Measurements from ENCODE around the gene BTD.

- TF ChIP-seq CTCF (optimal IDR thresholded peaks at IDR 0.05 in 1 of 3, IDR thresholded peaks at IDR 0.05 in 1 of 3, conservative IDR thresholded peaks at IDR 0.05 in 1 of 3; ENCODE audit: extremely low read depth in 1 of 3, insufficient read depth in 2 of 3, low read length in 3 of 3) (no peak), EZH2 (IDR thresholded peaks at IDR 0.05; ENCODE audit: low read length) (no peak)
Measured at GRCh38 chr3:15654891-15655290, 53.3 kb downstream of the BTD start.
